Osteoblast (primary cell): Measurements from ENCODE around the gene TFPI. TPM values are rescaled to one million over a fixed set of nuclear protein-coding genes. Genes with fewer than 3 reads are reported as not detected.
"Not testable (repeated sequence)": the region's sequence is repeated elsewhere in the genome, so short reads cannot be mapped to it uniquely, and the experiment has no call there.

Experiments used
- DNase-seq: peaks from one replicate; pipeline ENCODE4 v3.0.0; 2011; ENCODE audit warnings: low spot score, mixed read lengths; ENCODE audit not compliant: insufficient read length; ENCODE audit errors: missing footprints
- H2AFZ ChIP-seq: 2 replicates; pipeline ENCODE4 v1.6.0; 2011; ENCODE audit warnings: mild to moderate bottlenecking, low read length
- H3K27ac ChIP-seq: 2 replicates; pipeline ENCODE4 v1.5.1; 2011; ENCODE audit warnings: mild to moderate bottlenecking, low read depth, low read length, moderate library complexity
- H3K27me3 ChIP-seq: 2 replicates; pipeline ENCODE4 v1.6.0; 2012; ENCODE audit warnings: mild to moderate bottlenecking, control low read depth, inconsistent platforms, low read length, moderate library complexity; ENCODE audit not compliant: insufficient read depth
- H3K36me3 ChIP-seq: 2 replicates; pipeline ENCODE4 v1.5.1; 2011; ENCODE audit warnings: mild to moderate bottlenecking, low read length, control low read depth, moderate library complexity; ENCODE audit not compliant: insufficient read depth
- H3K4me1 ChIP-seq: 2 replicates; pipeline ENCODE4 v1.5.1; 2011; ENCODE audit warnings: mild to moderate bottlenecking, low read length, control low read depth, moderate library complexity; ENCODE audit not compliant: insufficient read depth
- H3K4me2 ChIP-seq: 2 replicates; pipeline ENCODE4 v1.6.0; 2011; ENCODE audit warnings: mild to moderate bottlenecking, low read length; ENCODE audit not compliant: insufficient read depth
- H3K4me3 ChIP-seq: fragments of 200-600 bp; sonication (generic); 3 replicates; pipeline ENCODE4 v1.5.1; 2012; ENCODE audit warnings: mild to moderate bottlenecking, low read length, inconsistent platforms; ENCODE audit not compliant: insufficient read depth
- H3K79me2 ChIP-seq: 2 replicates; pipeline ENCODE4 v1.6.0; 2012; ENCODE audit warnings: mild to moderate bottlenecking, low read length, control low read depth, inconsistent platforms; ENCODE audit not compliant: insufficient read depth
- H3K9me3 ChIP-seq: 2 replicates; pipeline ENCODE4 v1.5.1; 2011; ENCODE audit warnings: low read depth, low read length, control low read depth
- H4K20me1 ChIP-seq: 2 replicates; pipeline ENCODE4 v1.6.0; 2012; ENCODE audit warnings: mild to moderate bottlenecking, low read length, control low read depth; ENCODE audit not compliant: insufficient read depth
- CTCF ChIP-seq: IDR thresholded peaks from 2 replicates; pipeline ENCODE4 v1.5.1; 2011; ENCODE audit warnings: mild to moderate bottlenecking, low read depth, low read length, moderate library complexity; ENCODE audit errors: extremely low read depth
- total RNA-seq: library from RNA; depleted of rRNA; stranded (reverse); fragments of >200 nt; gene quantifications from 2 replicates; pipeline ENCODE4 v1.2.3, GENCODE V29; 2012

TFPI gene
- total RNA-seq, 1 donor: 123 TPM

- Histone ChIP-seq H3K4me1 (peaks cover 3% of the 10 kb centered on the region), H3K36me3 (no peaks in the 10 kb centered on the region), H3K4me3 (no peak overlapping the region), H3K4me2 (no peak overlapping the region), H3K79me2 (peaks cover 8% of the 10 kb centered on the region), H3K27ac (no peak overlapping the region), H3K9me3 (no peaks in the 10 kb centered on the region), H4K20me1 (no peaks in the 10 kb centered on the region), H2AFZ (no peak overlapping the region), H3K27me3 (no peaks in the 10 kb centered on the region)
- DNase-seq: no peak
- no peak for TF ChIP-seq CTCF
Measured at GRCh38 chr2:187511356-187512315, 42.6 kb downstream of the TFPI start.

DNA sequence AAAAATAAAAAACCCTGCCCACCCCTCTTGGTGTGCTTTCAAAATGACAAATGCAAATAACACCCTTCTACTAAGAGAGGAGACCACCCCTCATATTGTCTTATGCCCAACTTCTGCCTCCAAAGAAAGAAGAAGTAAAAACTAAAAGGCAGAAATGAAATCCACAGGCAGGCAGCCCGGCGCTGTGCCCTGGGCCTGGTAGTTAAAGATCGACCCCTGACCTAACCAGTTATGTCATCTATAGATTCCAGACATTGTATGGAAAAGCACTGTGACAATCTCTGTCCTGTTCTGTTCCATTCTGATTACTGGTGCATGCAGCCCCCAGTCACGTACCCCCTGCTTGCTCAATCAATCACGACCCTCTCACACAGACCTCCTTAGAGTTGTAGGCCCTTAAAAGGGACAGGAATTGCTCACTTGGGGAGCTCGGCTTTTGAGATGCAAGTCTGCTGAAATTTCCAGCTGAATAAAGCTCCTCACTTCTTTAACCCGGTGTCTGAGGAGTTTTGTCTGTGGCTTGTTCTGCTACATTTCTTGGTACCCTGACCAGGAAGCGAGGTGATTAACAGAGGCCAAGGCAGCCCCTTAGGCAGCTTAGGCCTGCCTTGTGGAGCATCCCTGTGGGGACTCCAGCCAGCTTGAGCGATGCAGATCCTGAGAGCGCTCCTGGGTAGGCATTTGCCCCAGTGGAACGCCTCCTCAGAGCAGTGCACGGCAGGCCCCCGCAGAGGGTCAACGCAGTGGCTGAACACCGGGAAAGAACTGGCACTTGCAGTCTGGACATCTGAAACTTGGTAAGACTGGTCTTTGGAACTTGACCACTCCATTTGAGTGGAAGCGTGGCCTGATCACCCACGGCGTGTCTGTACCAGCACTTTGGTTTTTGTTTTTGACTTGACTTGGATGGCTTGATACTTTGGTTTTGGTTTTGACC is 43.5 kb downstream of the TFPI start:
- not testable (repeated sequence) for DNase-seq, H3K27me3 ChIP-seq, H3K4me2 ChIP-seq, H4K20me1 ChIP-seq, H3K36me3 ChIP-seq, H3K9me3 ChIP-seq, H3K4me1 ChIP-seq, H2AFZ ChIP-seq, H3K4me3 ChIP-seq, H3K27ac ChIP-seq
- peaks cover 11% of the 10 kb centered on the region for H3K79me2 ChIP-seq

DNA sequence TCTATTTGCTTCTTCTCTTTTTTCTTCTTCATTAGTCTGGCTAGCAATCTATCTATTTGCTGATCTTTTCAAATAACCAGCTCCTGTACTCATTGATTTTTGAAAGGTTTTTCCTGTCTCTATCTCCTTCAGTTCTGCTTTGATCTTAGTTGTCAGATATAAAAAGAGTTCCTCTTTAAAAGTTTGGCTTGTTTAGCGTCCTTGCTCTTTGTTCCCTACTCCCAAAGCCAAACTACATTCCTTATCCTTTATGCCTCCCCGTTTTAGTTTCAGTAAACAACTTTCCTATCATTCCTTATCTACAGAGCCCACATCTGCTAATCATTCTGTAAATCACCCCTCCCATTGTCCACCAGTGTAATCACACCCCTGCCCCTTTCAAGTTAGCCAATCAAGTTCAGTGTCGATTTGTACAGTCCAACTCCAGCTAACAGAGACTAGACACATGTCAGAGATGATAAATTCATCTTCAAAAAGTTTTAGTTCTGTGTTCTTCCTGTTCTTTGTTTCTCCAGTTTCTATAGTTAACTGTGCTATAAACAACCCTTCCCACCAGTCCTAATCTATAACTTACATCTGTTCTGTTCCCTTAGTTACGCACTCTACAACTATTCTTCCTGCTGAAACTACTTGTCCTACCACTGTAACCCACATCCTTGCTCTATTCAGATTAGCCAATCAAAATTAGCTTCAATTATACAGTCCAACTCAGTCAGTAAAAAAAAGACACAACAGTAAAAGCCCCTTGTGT is 44.4 kb downstream of the TFPI start:
- H3K36me3 ChIP-seq: no peaks in the 10 kb centered on the region
- H4K20me1 ChIP-seq: no peaks in the 10 kb centered on the region

More for the DNA sequence above, 44.4 kb downstream of the TFPI start:
- no peak overlapping the region for H2AFZ ChIP-seq
- TF ChIP-seq CTCF: no peak
- peaks cover 3% of the 10 kb centered on the region for H3K4me1 ChIP-seq
- H3K27me3 ChIP-seq: no peaks in the 10 kb centered on the region
- peaks cover 11% of the 10 kb centered on the region for H3K79me2 ChIP-seq
- peak; percentile 48 for DNase-seq
- no peak overlapping the region for H3K4me2 ChIP-seq
- no peak overlapping the region for H3K4me3 ChIP-seq
- no peak overlapping the region for H3K27ac ChIP-seq
- H3K9me3 ChIP-seq: no peaks in the 10 kb centered on the region
